Measurements from ENCODE around the gene RASAL1. TPM values are rescaled to one million over a fixed set of nuclear protein-coding genes. Genes with fewer than 3 reads are reported as not detected.

RASAL1 gene
- total RNA-seq, 2 donors from 2014 or later: 1.6 to 9.9 TPM

DNA sequence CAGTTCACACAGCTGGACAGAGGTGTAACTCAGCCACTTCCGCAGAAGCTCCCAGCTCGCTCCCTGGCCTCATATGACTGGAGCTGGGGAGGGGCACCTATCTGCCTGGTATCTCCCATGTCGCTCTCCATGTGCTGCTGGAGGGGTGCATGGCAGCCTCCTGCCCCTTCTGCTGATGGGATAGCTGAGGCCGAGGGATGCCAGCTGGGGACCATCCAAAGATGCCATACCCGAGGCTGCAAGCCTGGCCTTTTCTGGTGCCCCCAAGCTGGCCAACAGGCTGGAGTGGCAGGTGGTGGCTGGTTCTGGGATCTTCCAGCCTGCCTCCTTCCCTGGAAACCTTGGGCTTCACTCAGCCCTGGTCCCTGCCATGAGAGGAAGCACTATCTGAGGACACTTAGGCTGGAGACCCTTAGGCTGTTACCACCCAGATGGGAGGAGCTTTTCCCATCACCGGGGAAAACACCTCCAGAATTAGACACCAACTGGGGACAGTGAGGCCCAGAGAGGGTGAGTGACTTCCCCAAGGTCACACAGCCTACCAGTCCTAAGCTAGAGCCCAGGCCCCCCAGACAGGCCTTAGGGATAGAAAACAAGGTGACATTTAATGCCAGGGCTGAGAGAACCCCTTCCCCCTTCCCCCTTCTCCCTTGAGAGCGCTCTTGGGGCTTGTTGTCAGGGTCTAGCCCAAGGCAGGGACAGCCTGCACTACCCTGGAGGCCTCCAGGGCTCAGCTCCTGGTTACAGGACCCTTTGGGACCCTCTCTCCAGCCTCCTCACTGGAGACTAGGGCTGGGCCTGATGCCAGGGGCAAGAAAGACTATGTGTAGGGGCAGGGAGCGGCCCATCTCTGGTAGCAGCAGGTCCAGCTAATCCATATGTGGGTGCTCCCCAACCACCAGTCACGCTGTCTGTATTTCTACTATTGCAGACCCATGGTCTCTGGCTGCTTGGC lies 71.9 kb downstream of the RASAL1 start:
- TF ChIP-seq POLR2AphosphoS5 (IDR thresholded peaks at IDR 0.05) (no peak), POLR2A (IDR thresholded peaks at IDR 0.05) (no peak)
- TF ChIP-seq, protein P1, sequence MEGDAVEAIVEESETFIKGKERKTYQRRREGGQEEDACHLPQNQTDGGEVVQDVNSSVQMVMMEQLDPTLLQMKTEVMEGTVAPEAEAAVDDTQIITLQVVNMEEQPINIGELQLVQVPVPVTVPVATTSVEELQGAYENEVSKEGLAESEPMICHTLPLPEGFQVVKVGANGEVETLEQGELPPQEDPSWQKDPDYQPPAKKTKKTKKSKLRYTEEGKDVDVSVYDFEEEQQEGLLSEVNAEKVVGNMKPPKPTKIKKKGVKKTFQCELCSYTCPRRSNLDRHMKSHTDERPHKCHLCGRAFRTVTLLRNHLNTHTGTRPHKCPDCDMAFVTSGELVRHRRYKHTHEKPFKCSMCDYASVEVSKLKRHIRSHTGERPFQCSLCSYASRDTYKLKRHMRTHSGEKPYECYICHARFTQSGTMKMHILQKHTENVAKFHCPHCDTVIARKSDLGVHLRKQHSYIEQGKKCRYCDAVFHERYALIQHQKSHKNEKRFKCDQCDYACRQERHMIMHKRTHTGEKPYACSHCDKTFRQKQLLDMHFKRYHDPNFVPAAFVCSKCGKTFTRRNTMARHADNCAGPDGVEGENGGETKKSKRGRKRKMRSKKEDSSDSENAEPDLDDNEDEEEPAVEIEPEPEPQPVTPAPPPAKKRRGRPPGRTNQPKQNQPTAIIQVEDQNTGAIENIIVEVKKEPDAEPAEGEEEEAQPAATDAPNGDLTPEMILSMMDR (IDR thresholded peaks at IDR 0.05): no peak
- Histone ChIP-seq H3K27ac (no peak overlapping the region), H3K27me3 (replicated peaks; ENCODE audit: insufficient read depth) (no peaks in the 10 kb centered on the region), H3K9me3 (no peaks in the 10 kb centered on the region), H3K36me3 (no peaks in the 10 kb centered on the region), H3K4me3 (no peak overlapping the region), H3K4me1 (replicated peaks) (no peaks in the 10 kb centered on the region)
- no peak for DNase-seq (ENCODE audit: low spot score)
- WGBS: 82% methylated on average over 9 of the region's 9 CpGs
- intact Hi-C loops (cut with DNase I): no loop called here

- Histone ChIP-seq H3K4me1 (replicated peaks) (no peaks in the 10 kb centered on the region), H3K36me3 (no peaks in the 10 kb centered on the region), H3K27me3 (replicated peaks; ENCODE audit: insufficient read depth) (no peaks in the 10 kb centered on the region), H3K4me3 (no peak overlapping the region), H3K9me3 (no peaks in the 10 kb centered on the region), H3K27ac (no peak overlapping the region)
- intact Hi-C loops (cut with DNase I): no loop called here
- DNase-seq (ENCODE audit: low spot score): no peak
- TF ChIP-seq POLR2A (IDR thresholded peaks at IDR 0.05) (no peak), POLR2AphosphoS5 (IDR thresholded peaks at IDR 0.05) (no peak)
- TF ChIP-seq, protein P1 (IDR thresholded peaks at IDR 0.05): no peak
- 66% methylated on average over 23 of the region's 23 CpGs for WGBS
Measured at GRCh38 chr12:113062502-113063395, 72.8 kb downstream of the RASAL1 start.

DNA sequence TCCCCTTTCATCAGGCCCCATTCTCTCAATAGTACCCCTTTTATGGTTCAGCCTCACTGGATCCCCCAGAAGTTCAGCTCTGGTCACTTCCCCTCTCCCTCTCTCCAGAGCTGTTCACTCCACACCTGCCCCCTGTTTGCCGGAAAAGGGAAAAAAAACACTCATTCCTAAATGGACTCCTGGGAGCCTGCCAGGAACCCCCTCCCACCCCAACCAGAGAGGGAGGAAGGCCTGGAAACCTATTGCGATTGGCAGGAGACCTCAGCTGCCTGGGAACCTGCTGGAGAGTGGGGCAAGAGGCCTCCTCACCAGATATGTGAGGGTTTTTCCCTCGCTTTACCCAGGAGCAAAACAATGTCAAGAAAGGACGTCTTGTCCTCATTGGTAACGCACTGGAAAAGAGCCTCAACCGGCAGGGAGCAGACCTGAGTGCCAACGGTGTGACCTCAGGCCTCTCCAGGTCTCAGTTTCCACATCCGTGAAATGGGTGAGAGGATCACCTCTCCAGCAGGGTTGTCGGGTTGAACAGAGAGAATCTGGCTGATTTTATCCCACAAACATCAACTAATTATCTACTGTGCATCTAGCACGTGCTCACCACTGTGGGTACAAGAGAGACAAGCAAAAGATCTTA lies 74.4 kb downstream of the RASAL1 start:
- Histone ChIP-seq H3K4me1 (replicated peaks) (peaks cover 3% of the 10 kb centered on the region), H3K36me3 (no peaks in the 10 kb centered on the region), H3K9me3 (no peaks in the 10 kb centered on the region), H3K27ac (no peak overlapping the region), H3K4me3 (no peak overlapping the region), H3K27me3 (replicated peaks; ENCODE audit: insufficient read depth) (no peaks in the 10 kb centered on the region)
- DNase-seq (ENCODE audit: low spot score): no peak
- 63% methylated on average over 10 of the region's 10 CpGs for WGBS
- TF ChIP-seq POLR2AphosphoS5 (IDR thresholded peaks at IDR 0.05) (no peak), POLR2A (IDR thresholded peaks at IDR 0.05) (no peak)
- TF ChIP-seq, protein P1 (IDR thresholded peaks at IDR 0.05): no peak
- intact Hi-C loops (cut with DNase I): no loop called here

GRCh38 chr12:113060336-113060960 lies 75.1 kb downstream of the RASAL1 start:
- no peak overlapping the region for H3K4me3 ChIP-seq
- no peak overlapping the region for H3K27ac ChIP-seq
- no peaks in the 10 kb centered on the region for H3K36me3 ChIP-seq
- H3K9me3 ChIP-seq: no peaks in the 10 kb centered on the region
- intact Hi-C loops (cut with DNase I): no loop called here
- no peak for DNase-seq (ENCODE audit: low spot score)
- H3K27me3 ChIP-seq (replicated peaks; ENCODE audit: insufficient read depth): no peaks in the 10 kb centered on the region
- TF ChIP-seq, protein P1 (IDR thresholded peaks at IDR 0.05): no peak
- peaks cover 3% of the 10 kb centered on the region for H3K4me1 ChIP-seq (replicated peaks)
- 85% methylated on average over 7 of the region's 7 CpGs for WGBS
